GM20000 (cell line): ENCODE data around the gene PPP1R13L.
A peak's percentile ranks its signal among the peaks of the same experiment; 100 is the strongest.

Source experiments
- DNase-seq: peaks from one replicate; pipeline ENCODE4 v3.0.0; 2012; ENCODE audit warnings: low spot score
- CTCF ChIP-seq: IDR thresholded peaks from 2 replicates; pipeline ENCODE4 v1.5.1; 2012; ENCODE audit warnings: mild to moderate bottlenecking, control low read depth; ENCODE audit errors: extremely low read depth, missing control alignments

PPP1R13L gene

GRCh38 chr19:45404557-45405434 lies at the start of gene PPP1R13L:
TSS of gene PPP1R13L (minus strand) at chr19:45405069. CDS start at chr19:45398318, 6,751 bp downstream.
- no peak for TF ChIP-seq CTCF
- DNase-seq = peak; percentile 89

GRCh38 chr19:45451850-45452387 lies 47.0 kb upstream of the PPP1R13L start:
- no peak for DNase-seq

GRCh38 chr19:45451131-45451849 lies 46.4 kb upstream of the PPP1R13L start:
- DNase-seq = no peak

More at GRCh38 chr19:45451850-45452387, 47.0 kb upstream of the PPP1R13L start:
- no peak for TF ChIP-seq CTCF

GRCh38 chr19:45450012-45450333 lies 45.1 kb upstream of the PPP1R13L start:
- no peak for TF ChIP-seq CTCF
- no peak for DNase-seq

More at GRCh38 chr19:45451131-45451849, 46.4 kb upstream of the PPP1R13L start:
- TF ChIP-seq CTCF = no peak

GRCh38 chr19:45448887-45449299 lies 44.0 kb upstream of the PPP1R13L start:
- no peak for DNase-seq
- TF ChIP-seq CTCF = no peak

- no peak for TF ChIP-seq CTCF
- no peak for DNase-seq
Measured at GRCh38 chr19:45448425-45448756, 43.5 kb upstream of the PPP1R13L start.

GRCh38 chr19:45446944-45447343 lies 42.1 kb upstream of the PPP1R13L start:
- TF ChIP-seq CTCF = no peak
- DNase-seq = no peak
